Measurements from ENCODE around the gene NKX3-2.

- TF ChIP-seq CTCF (IDR thresholded peaks at IDR 0.05), result no peak
- TF ChIP-seq POLR2A (IDR thresholded peaks at IDR 0.05), result no peak
Measured at GRCh38 chr4:13535118-13535517, 9.2 kb downstream of the NKX3-2 start.

Data from testis (tissue), 2 donors.